Measurements from ENCODE around the gene ZNF407.
"Not testable (repeated sequence)": the region's sequence is repeated elsewhere in the genome, so short reads cannot be mapped to it uniquely, and the experiment has no call there.

ZNF407 gene, protein sequence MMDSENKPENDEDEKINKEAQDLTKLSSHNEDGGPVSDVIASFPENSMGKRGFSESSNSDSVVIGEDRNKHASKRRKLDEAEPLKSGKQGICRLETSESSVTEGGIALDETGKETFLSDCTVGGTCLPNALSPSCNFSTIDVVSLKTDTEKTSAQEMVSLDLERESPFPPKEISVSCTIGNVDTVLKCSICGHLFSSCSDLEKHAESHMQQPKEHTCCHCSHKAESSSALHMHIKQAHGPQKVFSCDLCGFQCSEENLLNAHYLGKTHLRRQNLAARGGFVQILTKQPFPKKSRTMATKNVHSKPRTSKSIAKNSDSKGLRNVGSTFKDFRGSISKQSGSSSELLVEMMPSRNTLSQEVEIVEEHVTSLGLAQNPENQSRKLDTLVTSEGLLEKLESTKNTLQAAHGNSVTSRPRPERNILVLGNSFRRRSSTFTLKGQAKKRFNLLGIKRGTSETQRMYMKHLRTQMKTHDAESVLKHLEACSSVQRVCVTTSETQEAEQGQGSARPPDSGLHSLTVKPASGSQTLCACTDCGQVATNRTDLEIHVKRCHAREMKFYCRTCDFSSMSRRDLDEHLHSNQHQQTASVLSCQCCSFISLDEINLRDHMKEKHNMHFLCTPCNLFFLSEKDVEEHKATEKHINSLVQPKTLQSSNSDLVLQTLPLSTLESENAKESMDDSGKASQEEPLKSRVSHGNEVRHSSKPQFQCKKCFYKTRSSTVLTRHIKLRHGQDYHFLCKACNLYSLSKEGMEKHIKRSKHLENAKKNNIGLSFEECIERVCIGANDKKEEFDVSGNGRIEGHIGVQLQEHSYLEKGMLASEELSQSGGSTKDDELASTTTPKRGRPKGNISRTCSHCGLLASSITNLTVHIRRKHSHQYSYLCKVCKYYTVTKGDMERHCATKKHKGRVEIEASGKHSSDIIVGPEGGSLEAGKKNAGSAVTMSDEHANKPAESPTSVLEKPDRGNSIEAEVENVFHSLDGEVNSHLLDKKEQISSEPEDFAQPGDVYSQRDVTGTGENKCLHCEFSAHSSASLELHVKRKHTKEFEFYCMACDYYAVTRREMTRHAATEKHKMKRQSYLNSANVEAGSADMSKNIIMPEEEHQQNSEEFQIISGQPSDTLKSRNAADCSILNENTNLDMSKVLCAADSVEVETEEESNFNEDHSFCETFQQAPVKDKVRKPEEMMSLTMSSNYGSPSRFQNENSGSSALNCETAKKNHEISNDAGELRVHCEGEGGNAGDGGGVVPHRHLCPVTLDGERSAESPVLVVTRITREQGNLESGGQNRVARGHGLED (N-terminal part only)

DNA sequence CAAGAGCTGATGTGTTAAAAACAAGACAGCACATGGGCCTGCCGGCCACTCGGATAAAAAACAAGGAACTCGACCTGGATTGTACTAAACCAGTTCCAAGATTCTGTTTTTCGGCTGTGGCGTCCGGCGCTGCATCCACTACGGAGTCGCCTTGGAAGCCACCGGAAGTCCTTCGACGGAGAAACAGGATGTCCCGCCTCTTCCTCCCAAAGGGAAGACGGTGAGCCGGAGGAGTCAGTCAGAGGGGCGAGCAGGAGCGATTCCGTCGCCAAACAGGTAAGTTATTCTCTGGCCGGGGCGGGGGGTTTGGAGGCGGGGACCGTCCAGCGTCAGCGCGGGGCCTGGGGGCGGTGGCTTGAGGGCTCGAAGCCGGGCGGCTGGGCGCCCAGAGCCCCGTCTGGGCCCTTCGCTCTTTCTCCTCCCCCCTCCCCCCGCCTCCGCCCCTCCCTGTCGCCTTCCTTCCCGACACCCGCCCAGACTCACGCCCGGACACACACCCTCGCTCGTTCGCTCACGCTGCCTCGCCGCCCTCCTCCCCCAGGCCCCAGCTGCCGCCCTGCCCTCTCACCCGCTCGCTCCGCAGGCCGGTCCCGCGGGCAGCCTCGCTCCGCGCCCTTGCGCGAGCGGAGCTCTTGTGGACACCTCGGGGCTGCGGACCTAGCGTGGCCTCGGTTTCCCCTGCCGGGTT is at the start of gene ZNF407:
Gene ZNF407, plus strand, starts transcription at position 209 of the 688 bp plus-strand sequence. CDS start 33,150 bp downstream, outside the sequence.
- H3K9me3 Mint-ChIP-seq, result no peaks in the 10 kb centered on the region
- no peaks in the 10 kb centered on the region for H3K27me3 Mint-ChIP-seq
- peaks cover 31% of the 10 kb centered on the region for H3K36me3 Mint-ChIP-seq (ENCODE audit: insufficient read depth)
- H3K4me3 Mint-ChIP-seq, result peak within 1 kb of the TSS; percentile 98
- H3K4me1 Mint-ChIP-seq, result peaks cover 54% of the 10 kb centered on the region
- peak; percentile 75 for ATAC-seq (replicated peaks; ENCODE audit: extremely low read depth, poor library complexity, severe bottlenecking)
- H3K27ac Mint-ChIP-seq (ENCODE audit: low read depth), result peak within 1 kb of the TSS; percentile 94
- DNase-seq (ENCODE audit: low spot score in 2 of 2), result peak; percentile 81 to 88

GRCh38 chr18:74549591-74550104 is 48.0 kb upstream of the ZNF407 start:
- no peaks in the 10 kb centered on the region for H3K36me3 Mint-ChIP-seq (ENCODE audit: insufficient read depth)
- H3K4me1 Mint-ChIP-seq, result peaks cover 5% of the 10 kb centered on the region
- no peaks in the 10 kb centered on the region for H3K9me3 Mint-ChIP-seq
- peaks cover 40% of the 10 kb centered on the region for H3K27me3 Mint-ChIP-seq
- no peak overlapping the region for H3K27ac Mint-ChIP-seq (ENCODE audit: low read depth)
- DNase-seq (ENCODE audit: low spot score in 2 of 2), result no peak
- ATAC-seq (replicated peaks; ENCODE audit: extremely low read depth, poor library complexity, severe bottlenecking), result no peak
- no peak overlapping the region for H3K4me3 Mint-ChIP-seq

- DNase-seq (ENCODE audit: low spot score in 2 of 2) (no peak), ATAC-seq (replicated peaks; ENCODE audit: extremely low read depth, poor library complexity, severe bottlenecking) (no peak)
- Mint-ChIP-seq H3K4me3 (no peak overlapping the region), H3K27ac (ENCODE audit: low read depth) (no peak overlapping the region), H3K27me3 (peaks cover 44% of the 10 kb centered on the region), H3K4me1 (peaks cover 5% of the 10 kb centered on the region), H3K9me3 (no peaks in the 10 kb centered on the region), H3K36me3 (ENCODE audit: insufficient read depth) (no peaks in the 10 kb centered on the region)
Measured at GRCh38 chr18:74550886-74551285, 46.8 kb upstream of the ZNF407 start.

GRCh38 chr18:74551452-74551851 is 46.2 kb upstream of the ZNF407 start:
- H3K4me1 Mint-ChIP-seq, result peaks cover 5% of the 10 kb centered on the region
- H3K27me3 Mint-ChIP-seq, result peaks cover 44% of the 10 kb centered on the region
- H3K27ac Mint-ChIP-seq (ENCODE audit: low read depth), result no peak overlapping the region
- H3K4me3 Mint-ChIP-seq, result no peak overlapping the region
- no peak for DNase-seq (ENCODE audit: low spot score in 2 of 2)
- peaks cover under 1% of the 10 kb centered on the region for H3K36me3 Mint-ChIP-seq (ENCODE audit: insufficient read depth)
- no peak for ATAC-seq (replicated peaks; ENCODE audit: extremely low read depth, poor library complexity, severe bottlenecking)
- H3K9me3 Mint-ChIP-seq, result no peaks in the 10 kb centered on the region

- Mint-ChIP-seq H3K36me3 (ENCODE audit: insufficient read depth) (peaks cover 2% of the 10 kb centered on the region), H3K27ac (ENCODE audit: low read depth) (no peak overlapping the region), H3K4me1 (peaks cover 5% of the 10 kb centered on the region), H3K9me3 (no peaks in the 10 kb centered on the region), H3K27me3 (peaks cover 49% of the 10 kb centered on the region), H3K4me3 (no peak overlapping the region)
- DNase-seq (ENCODE audit: low spot score in 2 of 2) (peak; percentile 50 to 65), ATAC-seq (replicated peaks; ENCODE audit: extremely low read depth, poor library complexity, severe bottlenecking) (peak; percentile 90)
Measured at GRCh38 chr18:74551936-74552555, 45.6 kb upstream of the ZNF407 start.

GRCh38 chr18:74556126-74556525 is 41.5 kb upstream of the ZNF407 start:
- Mint-ChIP-seq H3K36me3 (ENCODE audit: insufficient read depth) (peaks cover 2% of the 10 kb centered on the region), H3K9me3 (no peaks in the 10 kb centered on the region), H3K4me1 (peaks cover 5% of the 10 kb centered on the region), H3K27ac (ENCODE audit: low read depth) (no peak overlapping the region), H3K4me3 (no peak overlapping the region), H3K27me3 (peaks cover 67% of the 10 kb centered on the region)
- DNase-seq (ENCODE audit: low spot score in 2 of 2) (no peak), ATAC-seq (replicated peaks; ENCODE audit: extremely low read depth, poor library complexity, severe bottlenecking) (no peak)

DNA sequence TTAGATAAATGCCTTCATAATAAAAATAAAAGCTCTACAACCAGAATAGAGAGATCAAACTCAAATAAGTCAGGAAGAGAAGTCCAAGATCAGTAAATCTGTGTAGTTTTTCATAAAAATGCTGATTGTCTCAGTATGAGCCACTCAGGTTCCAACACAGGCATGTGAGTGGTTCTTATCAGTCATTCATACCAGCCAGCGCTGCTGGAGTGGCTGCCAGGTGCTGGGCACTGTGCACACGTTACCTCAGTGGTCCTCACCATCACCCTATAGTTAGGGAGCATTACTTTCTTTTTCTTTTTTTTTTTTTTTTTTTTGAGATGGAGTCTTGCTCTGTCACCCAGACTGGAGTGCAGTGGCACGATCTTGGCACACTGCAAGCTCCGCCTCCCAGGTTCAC is 39.6 kb upstream of the ZNF407 start:
- Mint-ChIP-seq H3K27me3 (peaks cover 57% of the 10 kb centered on the region), H3K4me3 (no peak overlapping the region), H3K9me3 (no peaks in the 10 kb centered on the region), H3K36me3 (ENCODE audit: insufficient read depth) (peaks cover 2% of the 10 kb centered on the region), H3K4me1 (no peaks in the 10 kb centered on the region), H3K27ac (ENCODE audit: low read depth) (no peak overlapping the region)
- ATAC-seq (replicated peaks; ENCODE audit: extremely low read depth, poor library complexity, severe bottlenecking), result no peak
- DNase-seq (ENCODE audit: low spot score in 2 of 2), result no peak

GRCh38 chr18:74562131-74562730 is 35.4 kb upstream of the ZNF407 start:
- Mint-ChIP-seq H3K36me3 (ENCODE audit: insufficient read depth) (no peaks in the 10 kb centered on the region), H3K4me1 (no peaks in the 10 kb centered on the region), H3K27me3 (peaks cover 27% of the 10 kb centered on the region), H3K9me3 (no peaks in the 10 kb centered on the region), H3K4me3 (no peak overlapping the region), H3K27ac (ENCODE audit: low read depth) (no peak overlapping the region)
- ATAC-seq (replicated peaks; ENCODE audit: extremely low read depth, poor library complexity, severe bottlenecking) (no peak), DNase-seq (ENCODE audit: low spot score in 2 of 2) (no peak)

- Mint-ChIP-seq H3K27ac (ENCODE audit: low read depth) (no peak overlapping the region), H3K9me3 (no peaks in the 10 kb centered on the region), H3K4me3 (no peak overlapping the region), H3K4me1 (no peaks in the 10 kb centered on the region), H3K36me3 (ENCODE audit: insufficient read depth) (no peaks in the 10 kb centered on the region), H3K27me3 (peaks cover 27% of the 10 kb centered on the region)
- no peak for DNase-seq (ENCODE audit: low spot score in 2 of 2)
- ATAC-seq (replicated peaks; ENCODE audit: extremely low read depth, poor library complexity, severe bottlenecking), result no peak
Measured at GRCh38 chr18:74562775-74563174, 34.9 kb upstream of the ZNF407 start.

GRCh38 chr18:74563999-74564398 is 33.7 kb upstream of the ZNF407 start:
- Mint-ChIP-seq H3K36me3 (ENCODE audit: insufficient read depth) (peaks cover 2% of the 10 kb centered on the region), H3K27me3 (peaks cover 34% of the 10 kb centered on the region), H3K27ac (ENCODE audit: low read depth) (no peak overlapping the region), H3K4me3 (no peak overlapping the region), H3K9me3 (no peaks in the 10 kb centered on the region), H3K4me1 (no peaks in the 10 kb centered on the region)
- DNase-seq (ENCODE audit: low spot score in 2 of 2) (no peak), ATAC-seq (replicated peaks; ENCODE audit: extremely low read depth, poor library complexity, severe bottlenecking) (no peak)

- not testable (repeated sequence) for ATAC-seq (replicated peaks; ENCODE audit: extremely low read depth, poor library complexity, severe bottlenecking); DNase-seq (ENCODE audit: low spot score in 2 of 2); H3K9me3 Mint-ChIP-seq; H3K4me1 Mint-ChIP-seq; H3K4me3 Mint-ChIP-seq; H3K27ac Mint-ChIP-seq (ENCODE audit: low read depth); H3K36me3 Mint-ChIP-seq (ENCODE audit: insufficient read depth)
- H3K27me3 Mint-ChIP-seq, result peaks cover 35% of the 10 kb centered on the region
Measured at GRCh38 chr18:74565164-74565563, 32.5 kb upstream of the ZNF407 start.

Data from central memory CD8-positive, alpha-beta T cell (primary cell).